ENCODE data around the gene SH3BGRL3. TPM values are rescaled to one million over a fixed set of nuclear protein-coding genes. Genes with fewer than 3 reads are reported as not detected.
A peak's percentile ranks its signal among the peaks of the same experiment; 100 is the strongest.

SH3BGRL3 gene
- total RNA-seq, 1 donor from 2014 or later, result 575 TPM

- H3K27ac Mint-ChIP-seq, result peak overlapping the region; percentile 87
- intact Hi-C loops (cut with micrococcal nuclease), result no loop called here
- no peak for DNase-seq (ENCODE audit: low spot score)
Observed at GRCh38 chr1:26281091-26281958, 1.4 kb downstream of the SH3BGRL3 start.

GRCh38 chr1:26281971-26282370 is 2.1 kb downstream of the SH3BGRL3 start:
- Mint-ChIP-seq H3K9me3 (no peaks in the 10 kb centered on the region), H3K4me3 (peak overlapping the region; percentile 92), H3K4me1 (ENCODE audit: low read depth) (peaks cover 68% of the 10 kb centered on the region), H3K36me3 (ENCODE audit: low read depth) (peaks cover 43% of the 10 kb centered on the region), H3K27me3 (ENCODE audit: insufficient read depth) (no peaks in the 10 kb centered on the region), H3K27ac (peak overlapping the region; percentile 87)
- intact Hi-C loops (cut with micrococcal nuclease), result no loop called here
- DNase-seq (ENCODE audit: low spot score), result no peak

More at GRCh38 chr1:26281091-26281958, 1.4 kb downstream of the SH3BGRL3 start:
- H3K4me1 Mint-ChIP-seq (ENCODE audit: low read depth), result peaks cover 72% of the 10 kb centered on the region
- H3K27me3 Mint-ChIP-seq (ENCODE audit: insufficient read depth), result no peaks in the 10 kb centered on the region
- peaks cover 48% of the 10 kb centered on the region for H3K36me3 Mint-ChIP-seq (ENCODE audit: low read depth)
- peak overlapping the region; percentile 92 for H3K4me3 Mint-ChIP-seq
- no peaks in the 10 kb centered on the region for H3K9me3 Mint-ChIP-seq

- H3K4me1 Mint-ChIP-seq (ENCODE audit: low read depth), result peaks cover 68% of the 10 kb centered on the region
Observed at GRCh38 chr1:26282401-26282918, 2.6 kb downstream of the SH3BGRL3 start.

GRCh38 chr1:26283279-26283853 is 3.5 kb downstream of the SH3BGRL3 start:
- Mint-ChIP-seq H3K9me3 (no peaks in the 10 kb centered on the region), H3K4me1 (ENCODE audit: low read depth) (peaks cover 68% of the 10 kb centered on the region), H3K36me3 (ENCODE audit: low read depth) (peaks cover 38% of the 10 kb centered on the region), H3K4me3 (peak overlapping the region; percentile 81), H3K27ac (peak overlapping the region; percentile 97), H3K27me3 (ENCODE audit: insufficient read depth) (no peaks in the 10 kb centered on the region)
- intact Hi-C loops (cut with micrococcal nuclease), result no loop called here
- DNase-seq (ENCODE audit: low spot score), result no peak

More at GRCh38 chr1:26282401-26282918, 2.6 kb downstream of the SH3BGRL3 start:
- intact Hi-C loops (cut with micrococcal nuclease), result no loop called here
- Mint-ChIP-seq H3K9me3 (no peaks in the 10 kb centered on the region), H3K36me3 (ENCODE audit: low read depth) (peaks cover 42% of the 10 kb centered on the region), H3K27me3 (ENCODE audit: insufficient read depth) (no peaks in the 10 kb centered on the region), H3K27ac (peak overlapping the region; percentile 97), H3K4me3 (peak overlapping the region; percentile 81)
- no peak for DNase-seq (ENCODE audit: low spot score)

- intact Hi-C loops (cut with micrococcal nuclease), result loop anchor here (1.0 to 2.0 kb wide), 6 partner anchors 8 to 188 kb away; partner anchors contain the start of genes CEP85, HMGN2 and UBXN11
- Mint-ChIP-seq H3K4me1 (ENCODE audit: low read depth) (peaks cover 68% of the 10 kb centered on the region), H3K36me3 (ENCODE audit: low read depth) (peaks cover 35% of the 10 kb centered on the region), H3K4me3 (peak overlapping the region; percentile 81), H3K27me3 (ENCODE audit: insufficient read depth) (no peaks in the 10 kb centered on the region), H3K9me3 (no peaks in the 10 kb centered on the region), H3K27ac (peak overlapping the region; percentile 97)
- DNase-seq (ENCODE audit: low spot score), result no peak
Observed at GRCh38 chr1:26283871-26284596, 4.1 kb downstream of the SH3BGRL3 start.

- Mint-ChIP-seq H3K27ac (peak overlapping the region; percentile 97), H3K4me1 (ENCODE audit: low read depth) (peaks cover 70% of the 10 kb centered on the region), H3K9me3 (no peaks in the 10 kb centered on the region), H3K27me3 (ENCODE audit: insufficient read depth) (no peaks in the 10 kb centered on the region), H3K36me3 (ENCODE audit: low read depth) (peaks cover 35% of the 10 kb centered on the region), H3K4me3 (peak overlapping the region; percentile 81)
- intact Hi-C loops (cut with micrococcal nuclease), result loop anchor here (1.0 to 5.0 kb wide), 8 partner anchors 8 to 258 kb away; partner anchors contain the start of genes CEP85, HMGN2 and UBXN11
- peak; percentile 88 for DNase-seq (ENCODE audit: low spot score)
Observed at GRCh38 chr1:26284597-26285347, 4.9 kb downstream of the SH3BGRL3 start.

- H3K27me3 Mint-ChIP-seq (ENCODE audit: insufficient read depth), result no peaks in the 10 kb centered on the region
- peaks cover 32% of the 10 kb centered on the region for H3K36me3 Mint-ChIP-seq (ENCODE audit: low read depth)
- peak overlapping the region; percentile 97 for H3K27ac Mint-ChIP-seq
- intact Hi-C loops (cut with micrococcal nuclease), result loop anchor here (1.0 to 5.0 kb wide), 5 partner anchors 36 to 257 kb away; partner anchors contain the start of gene CEP85
- no peak for DNase-seq (ENCODE audit: low spot score)
- H3K4me3 Mint-ChIP-seq, result peak overlapping the region; percentile 81
- peaks cover 77% of the 10 kb centered on the region for H3K4me1 Mint-ChIP-seq (ENCODE audit: low read depth)
- H3K9me3 Mint-ChIP-seq, result no peaks in the 10 kb centered on the region
Observed at GRCh38 chr1:26285366-26286063, 5.6 kb downstream of the SH3BGRL3 start.

GRCh38 chr1:26286064-26286416 is 6.2 kb downstream of the SH3BGRL3 start:
- peaks cover 29% of the 10 kb centered on the region for H3K36me3 Mint-ChIP-seq (ENCODE audit: low read depth)
- H3K4me1 Mint-ChIP-seq (ENCODE audit: low read depth), result peaks cover 77% of the 10 kb centered on the region
- peak overlapping the region; percentile 97 for H3K27ac Mint-ChIP-seq
- H3K4me3 Mint-ChIP-seq, result no peak overlapping the region
- intact Hi-C loops (cut with micrococcal nuclease), result loop anchor here (5.0 kb wide), 1 partner anchor 256 kb away; no protein-coding TSS in a partner anchor
- no peaks in the 10 kb centered on the region for H3K27me3 Mint-ChIP-seq (ENCODE audit: insufficient read depth)
- no peaks in the 10 kb centered on the region for H3K9me3 Mint-ChIP-seq
- DNase-seq (ENCODE audit: low spot score), result no peak

- H3K27ac Mint-ChIP-seq, result peak overlapping the region; percentile 97
- intact Hi-C loops (cut with micrococcal nuclease), result loop anchor here (5.0 kb wide), 1 partner anchor 255 kb away; no protein-coding TSS in a partner anchor
- H3K27me3 Mint-ChIP-seq (ENCODE audit: insufficient read depth), result no peaks in the 10 kb centered on the region
- no peaks in the 10 kb centered on the region for H3K9me3 Mint-ChIP-seq
- peak overlapping the region; percentile 73 for H3K4me3 Mint-ChIP-seq
- H3K4me1 Mint-ChIP-seq (ENCODE audit: low read depth), result peaks cover 81% of the 10 kb centered on the region
- H3K36me3 Mint-ChIP-seq (ENCODE audit: low read depth), result peaks cover 21% of the 10 kb centered on the region
- DNase-seq (ENCODE audit: low spot score), result peak; percentile 76
Observed at GRCh38 chr1:26287033-26287711, 7.3 kb downstream of the SH3BGRL3 start.

- peak overlapping the region; percentile 73 for H3K4me3 Mint-ChIP-seq
- no peaks in the 10 kb centered on the region for H3K9me3 Mint-ChIP-seq
- H3K4me1 Mint-ChIP-seq (ENCODE audit: low read depth), result peaks cover 77% of the 10 kb centered on the region
- peak overlapping the region; percentile 97 for H3K27ac Mint-ChIP-seq
- H3K36me3 Mint-ChIP-seq (ENCODE audit: low read depth), result peaks cover 17% of the 10 kb centered on the region
- intact Hi-C loops (cut with micrococcal nuclease), result loop anchor here (1.0 to 5.0 kb wide), 3 partner anchors 13 to 254 kb away; no protein-coding TSS in a partner anchor
- no peaks in the 10 kb centered on the region for H3K27me3 Mint-ChIP-seq (ENCODE audit: insufficient read depth)
- no peak for DNase-seq (ENCODE audit: low spot score)
Observed at GRCh38 chr1:26287811-26288210, 7.9 kb downstream of the SH3BGRL3 start.

Data from activated T-helper 1 cell treated with anti-CD3 and anti-CD28 coated beads, Interleukin-12 subunit alpha, Interleukin-12 subunit beta, Interleukin-2, Interleukin-4 antibody, amounts not matched to agents 30 ng/mL and 10 ng/mL and 1 ng/mL, durations not matched to agents 14 hours and 24 hours and 36 hours (primary cell).